Activated CD4-positive, alpha-beta memory T cell treated with anti-CD3 and anti-CD28 coated beads for 36 hours (primary cell): ENCODE data around the gene CCDC7. TPM values are rescaled to one million over a fixed set of nuclear protein-coding genes. Genes with fewer than 3 reads are reported as not detected.

Experiments
- CTCF ChIA-PET: fragments of 350-600 bp; sonication (Branson Sonifier 250); formaldehyde crosslinking; loops from one replicate; lab custom pipeline; 2021; ENCODE audit warnings: antibody characterized with exemption, inconsistent platforms; lab: Charles Lee
- POLR2A ChIA-PET: fragments of 350-600 bp; sonication (Branson Sonifier 250); formaldehyde crosslinking; loops from one replicate; lab custom pipeline; 2021; ENCODE audit warnings: antibody characterized with exemption; lab: Charles Lee
- DNase-seq: peaks from one replicate; pipeline ENCODE4 v3.0.0-alpha.2; 2020
- H3K27ac Mint-ChIP-seq: one replicate; pipeline ENCODE4 v1.8.0; 2021; ENCODE audit warnings: mixed read lengths
- H3K27me3 Mint-ChIP-seq: one replicate; pipeline ENCODE4 v1.8.0; 2021; ENCODE audit warnings: mixed read lengths
- H3K36me3 Mint-ChIP-seq: one replicate; pipeline ENCODE4 v1.8.0; 2021; ENCODE audit warnings: mixed read lengths
- H3K4me1 Mint-ChIP-seq: one replicate; pipeline ENCODE4 v1.8.0; 2021; ENCODE audit warnings: low read depth, mixed read lengths
- H3K4me3 Mint-ChIP-seq: one replicate; pipeline ENCODE4 v1.8.0; 2021; ENCODE audit warnings: mild to moderate bottlenecking, mixed read lengths
- H3K9me3 Mint-ChIP-seq: one replicate; pipeline ENCODE4 v1.8.0; 2021; ENCODE audit warnings: mixed read lengths
- intact Hi-C: fragments of 100-400 bp; cut with micrococcal nuclease; formaldehyde crosslinking; loops from one replicate; pipeline ENCODE4 v1.15.1; 2023
- total RNA-seq, 2 experiments: library from RNA; stranded (reverse); gene quantifications; one replicate each; pipeline ENCODE4 v1.2.3, GENCODE V29; 2021

CCDC7 gene
- total RNA-seq, 2 experiments from 2014 or later = 8.6 to 11.6 TPM

GRCh38 chr10:32415361-32415760 is 30.6 kb upstream of the CCDC7 start:
- peaks cover 17% of the 10 kb centered on the region for H3K4me1 Mint-ChIP-seq
- no peaks in the 10 kb centered on the region for H3K36me3 Mint-ChIP-seq
- H3K27ac Mint-ChIP-seq = no peak overlapping the region
- intact Hi-C loops = no loop called here
- no peaks in the 10 kb centered on the region for H3K27me3 Mint-ChIP-seq
- ChIA-PET CTCF (no interaction called here), POLR2A (no interaction called here)
- H3K4me3 Mint-ChIP-seq = no peak overlapping the region
- no peaks in the 10 kb centered on the region for H3K9me3 Mint-ChIP-seq
- no peak for DNase-seq

GRCh38 chr10:32417911-32418547 is 27.9 kb upstream of the CCDC7 start:
- ChIA-PET POLR2A (no interaction called here), CTCF (no interaction called here)
- DNase-seq = no peak
- peaks cover 7% of the 10 kb centered on the region for H3K9me3 Mint-ChIP-seq
- H3K4me1 Mint-ChIP-seq = peaks cover 12% of the 10 kb centered on the region
- H3K4me3 Mint-ChIP-seq = no peak overlapping the region
- intact Hi-C loops = no loop called here
- peaks cover 5% of the 10 kb centered on the region for H3K36me3 Mint-ChIP-seq
- H3K27ac Mint-ChIP-seq = no peak overlapping the region
- H3K27me3 Mint-ChIP-seq = no peaks in the 10 kb centered on the region

- intact Hi-C loops = no loop called here
- ChIA-PET POLR2A (no interaction called here), CTCF (no interaction called here)
- Mint-ChIP-seq H3K9me3 (peaks cover 13% of the 10 kb centered on the region), H3K27ac (no peak overlapping the region), H3K4me3 (no peak overlapping the region), H3K4me1 (peaks cover 8% of the 10 kb centered on the region), H3K27me3 (no peaks in the 10 kb centered on the region), H3K36me3 (peaks cover 8% of the 10 kb centered on the region)
- no peak for DNase-seq
Measured at GRCh38 chr10:32418572-32418971, 27.4 kb upstream of the CCDC7 start.

GRCh38 chr10:32419615-32420014 is 26.3 kb upstream of the CCDC7 start:
- intact Hi-C loops = no loop called here
- DNase-seq = no peak
- H3K36me3 Mint-ChIP-seq = peaks cover 8% of the 10 kb centered on the region
- CTCF ChIA-PET = no interaction called here
- no peak overlapping the region for H3K27ac Mint-ChIP-seq
- POLR2A ChIA-PET = no interaction called here
- no peaks in the 10 kb centered on the region for H3K27me3 Mint-ChIP-seq
- no peak overlapping the region for H3K4me3 Mint-ChIP-seq
- peaks cover under 1% of the 10 kb centered on the region for H3K4me1 Mint-ChIP-seq
- peaks cover 17% of the 10 kb centered on the region for H3K9me3 Mint-ChIP-seq

GRCh38 chr10:32426186-32426585 is 19.8 kb upstream of the CCDC7 start:
- H3K9me3 Mint-ChIP-seq = peaks cover 17% of the 10 kb centered on the region
- CTCF ChIA-PET = no interaction called here
- POLR2A ChIA-PET = no interaction called here
- H3K4me1 Mint-ChIP-seq = no peaks in the 10 kb centered on the region
- H3K27me3 Mint-ChIP-seq = no peaks in the 10 kb centered on the region
- no peak overlapping the region for H3K27ac Mint-ChIP-seq
- no peak overlapping the region for H3K4me3 Mint-ChIP-seq
- intact Hi-C loops = no loop called here
- H3K36me3 Mint-ChIP-seq = peaks cover 8% of the 10 kb centered on the region
- no peak for DNase-seq

- Mint-ChIP-seq H3K27ac (no peak overlapping the region), H3K9me3 (peaks cover 3% of the 10 kb centered on the region), H3K27me3 (no peaks in the 10 kb centered on the region), H3K36me3 (peaks cover 3% of the 10 kb centered on the region), H3K4me3 (no peak overlapping the region), H3K4me1 (peaks cover 6% of the 10 kb centered on the region)
- ChIA-PET POLR2A (no interaction called here), CTCF (no interaction called here)
- DNase-seq = no peak
- intact Hi-C loops = no loop called here
Measured at GRCh38 chr10:32433542-32433941, 12.4 kb upstream of the CCDC7 start.

- ChIA-PET CTCF (interaction anchor here (1.9 kb wide), 1 partner anchor 9 kb away, joined by 7 read pairs; the partner anchor contains the start of gene CCDC7), POLR2A (no interaction called here)
- no peak for DNase-seq
- no peak overlapping the region for H3K4me3 Mint-ChIP-seq
- H3K27me3 Mint-ChIP-seq = peaks cover 2% of the 10 kb centered on the region
- H3K9me3 Mint-ChIP-seq = peaks cover 3% of the 10 kb centered on the region
- H3K27ac Mint-ChIP-seq = no peak overlapping the region
- intact Hi-C loops = no loop called here
- peaks cover 6% of the 10 kb centered on the region for H3K4me1 Mint-ChIP-seq
- peaks cover 3% of the 10 kb centered on the region for H3K36me3 Mint-ChIP-seq
Measured at GRCh38 chr10:32436215-32436614, 9.7 kb upstream of the CCDC7 start.

GRCh38 chr10:32437334-32437733 is 8.6 kb upstream of the CCDC7 start:
- ChIA-PET POLR2A (no interaction called here), CTCF (interaction anchor here (1.9 kb wide), 1 partner anchor 8 kb away, joined by 7 read pairs; the partner anchor contains the start of gene CCDC7)
- peaks cover 3% of the 10 kb centered on the region for H3K36me3 Mint-ChIP-seq
- H3K9me3 Mint-ChIP-seq = peaks cover 3% of the 10 kb centered on the region
- H3K4me1 Mint-ChIP-seq = peaks cover 6% of the 10 kb centered on the region
- H3K27ac Mint-ChIP-seq = no peak overlapping the region
- H3K27me3 Mint-ChIP-seq = peaks cover 2% of the 10 kb centered on the region
- no peak for DNase-seq
- intact Hi-C loops = no loop called here
- no peak overlapping the region for H3K4me3 Mint-ChIP-seq

- no peak for DNase-seq
- POLR2A ChIA-PET = interaction anchor here (1.2 to 1.5 kb wide), 2 partner anchors 31 to 67 kb away, joined by 7 to 9 read pairs; no protein-coding TSS in a partner anchor
- Mint-ChIP-seq H3K27ac (peak overlapping the region; percentile 96), H3K4me1 (peaks cover 13% of the 10 kb centered on the region), H3K9me3 (no peaks in the 10 kb centered on the region), H3K4me3 (peak overlapping the region; percentile 89), H3K36me3 (peaks cover 2% of the 10 kb centered on the region), H3K27me3 (no peaks in the 10 kb centered on the region)
- CTCF ChIA-PET = interaction anchor here (0.9 to 2.3 kb wide), 10 partner anchors 9 to 708 kb away, joined by 3 to 23 read pairs (median 4); no protein-coding TSS in a partner anchor
- intact Hi-C loops = loop anchor here (5.0 to 10.0 kb wide), 3 partner anchors 388 to 690 kb away; partner anchors contain the start of genes ITGB1 and KIF5B
Measured at GRCh38 chr10:32445036-32445435, 904 bp upstream of the CCDC7 start.

- ChIA-PET CTCF (interaction anchor here (1.3 to 2.3 kb wide), 3 partner anchors 7 to 80 kb away, joined by 4 to 23 read pairs (median 9); no protein-coding TSS in a partner anchor), POLR2A (interaction anchor here (1.2 kb wide), 1 partner anchor 68 kb away, joined by 9 read pairs; no protein-coding TSS in a partner anchor)
- H3K4me3 Mint-ChIP-seq = peak overlapping the region; percentile 89
- peak overlapping the region; percentile 96 for H3K27ac Mint-ChIP-seq
- no peaks in the 10 kb centered on the region for H3K27me3 Mint-ChIP-seq
- no peaks in the 10 kb centered on the region for H3K9me3 Mint-ChIP-seq
- DNase-seq = no peak
- peaks cover 5% of the 10 kb centered on the region for H3K36me3 Mint-ChIP-seq
- H3K4me1 Mint-ChIP-seq = peaks cover 13% of the 10 kb centered on the region
- intact Hi-C loops = loop anchor here (1.0 to 10.0 kb wide), 6 partner anchors 33 to 688 kb away; partner anchors contain the start of genes ITGB1 and KIF5B
Measured at GRCh38 chr10:32446536-32447406, 831 bp downstream of the CCDC7 start.

- peaks cover 43% of the 10 kb centered on the region for H3K36me3 Mint-ChIP-seq
- no peaks in the 10 kb centered on the region for H3K9me3 Mint-ChIP-seq
- POLR2A ChIA-PET = no interaction called here
- peaks cover 23% of the 10 kb centered on the region for H3K4me1 Mint-ChIP-seq
- intact Hi-C loops = no loop called here
- no peak for DNase-seq
- H3K27ac Mint-ChIP-seq = no peak overlapping the region
- CTCF ChIA-PET = interaction anchor here (1.0 kb wide), 1 partner anchor 9 kb away, joined by 4 read pairs; the partner anchor contains the start of gene CCDC7
- no peaks in the 10 kb centered on the region for H3K27me3 Mint-ChIP-seq
- no peak overlapping the region for H3K4me3 Mint-ChIP-seq
Measured at GRCh38 chr10:32454148-32454547, 8.2 kb downstream of the CCDC7 start.
